ENCODE measurements around the gene TKT.

TKT gene

GRCh38 chr3:53273146-53273670, 17.4 kb upstream of the TKT start:
- TF ChIP-seq, protein P1, sequence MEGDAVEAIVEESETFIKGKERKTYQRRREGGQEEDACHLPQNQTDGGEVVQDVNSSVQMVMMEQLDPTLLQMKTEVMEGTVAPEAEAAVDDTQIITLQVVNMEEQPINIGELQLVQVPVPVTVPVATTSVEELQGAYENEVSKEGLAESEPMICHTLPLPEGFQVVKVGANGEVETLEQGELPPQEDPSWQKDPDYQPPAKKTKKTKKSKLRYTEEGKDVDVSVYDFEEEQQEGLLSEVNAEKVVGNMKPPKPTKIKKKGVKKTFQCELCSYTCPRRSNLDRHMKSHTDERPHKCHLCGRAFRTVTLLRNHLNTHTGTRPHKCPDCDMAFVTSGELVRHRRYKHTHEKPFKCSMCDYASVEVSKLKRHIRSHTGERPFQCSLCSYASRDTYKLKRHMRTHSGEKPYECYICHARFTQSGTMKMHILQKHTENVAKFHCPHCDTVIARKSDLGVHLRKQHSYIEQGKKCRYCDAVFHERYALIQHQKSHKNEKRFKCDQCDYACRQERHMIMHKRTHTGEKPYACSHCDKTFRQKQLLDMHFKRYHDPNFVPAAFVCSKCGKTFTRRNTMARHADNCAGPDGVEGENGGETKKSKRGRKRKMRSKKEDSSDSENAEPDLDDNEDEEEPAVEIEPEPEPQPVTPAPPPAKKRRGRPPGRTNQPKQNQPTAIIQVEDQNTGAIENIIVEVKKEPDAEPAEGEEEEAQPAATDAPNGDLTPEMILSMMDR (IDR thresholded peaks at IDR 0.05): no peak
- no peak for TF ChIP-seq ZFX (IDR thresholded peaks at IDR 0.05; ENCODE audit: borderline replicate concordance)
- H3K27ac ChIP-seq: no peak overlapping the region

GRCh38 chr3:53269888-53270880, 14.4 kb upstream of the TKT start:
- TF ChIP-seq ZFX (IDR thresholded peaks at IDR 0.05; ENCODE audit: borderline replicate concordance): no peak
- TF ChIP-seq, protein P1 (IDR thresholded peaks at IDR 0.05): no peak

GRCh38 chr3:53269193-53269592, 13.4 kb upstream of the TKT start:
- peak overlapping the region; percentile 81 for H3K27ac ChIP-seq

More at GRCh38 chr3:53269888-53270880, 14.4 kb upstream of the TKT start:
- H3K27ac ChIP-seq: peak overlapping the region; percentile 81

GRCh38 chr3:53267766-53268165, 11.9 kb upstream of the TKT start:
- H3K27ac ChIP-seq: no peak overlapping the region
- TF ChIP-seq, protein P1 (IDR thresholded peaks at IDR 0.05): no peak
- TF ChIP-seq ZFX (IDR thresholded peaks at IDR 0.05; ENCODE audit: borderline replicate concordance): no peak

GRCh38 chr3:53264718-53265117, 8.9 kb upstream of the TKT start:
- TF ChIP-seq, protein P1 (IDR thresholded peaks at IDR 0.05): no peak
- TF ChIP-seq ZFX (IDR thresholded peaks at IDR 0.05; ENCODE audit: borderline replicate concordance): no peak
- H3K27ac ChIP-seq: no peak overlapping the region

GRCh38 chr3:53263907-53264306, 8.1 kb upstream of the TKT start:
- H3K27ac ChIP-seq: no peak overlapping the region
- TF ChIP-seq, protein P1 (IDR thresholded peaks at IDR 0.05): no peak
- TF ChIP-seq ZFX (IDR thresholded peaks at IDR 0.05; ENCODE audit: borderline replicate concordance): no peak

DNA sequence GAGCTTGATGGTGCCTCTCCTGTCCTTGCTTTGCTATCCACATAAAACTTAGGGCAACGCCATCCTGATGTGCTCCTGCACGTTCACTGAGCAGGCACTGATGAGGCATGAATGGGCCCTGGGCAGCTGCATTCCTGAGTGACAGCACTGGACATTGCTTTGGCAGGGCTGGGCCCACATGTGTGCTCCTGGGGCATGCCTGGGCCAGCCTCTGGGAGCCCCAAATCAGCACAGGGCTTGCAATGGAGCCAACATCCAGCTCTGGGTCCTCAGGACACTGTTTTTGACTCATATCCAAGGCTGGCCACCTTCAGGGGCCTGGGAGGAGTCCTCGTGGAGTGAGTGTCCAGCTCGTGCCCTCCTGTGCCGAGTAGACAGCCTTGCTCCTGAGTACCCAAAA, 5.9 kb upstream of the TKT start:
- H3K27ac ChIP-seq: no peak overlapping the region
- TF ChIP-seq ZFX (IDR thresholded peaks at IDR 0.05; ENCODE audit: borderline replicate concordance): no peak
- TF ChIP-seq, protein P1 (IDR thresholded peaks at IDR 0.05): no peak

Measured in 22Rv1 (cell line).